Stimulated activated naive CD8-positive, alpha-beta T cell treated with anti-CD3 and anti-CD28 coated beads, Interleukin-15, Interleukin-2, amounts not matched to agents 100 ng/mL and 50 ng/mL, for 24 hours (primary cell): ENCODE data around the gene KCNT2.

ENCODE experiments used
- H3K27ac Mint-ChIP-seq: one replicate; pipeline ENCODE4 v1.8.0; 2021; ENCODE audit warnings: mild to moderate bottlenecking, mixed read lengths
- H3K27me3 Mint-ChIP-seq: one replicate; pipeline ENCODE4 v1.8.0; 2021; ENCODE audit warnings: mixed read lengths
- H3K36me3 Mint-ChIP-seq: one replicate; pipeline ENCODE4 v1.8.0; 2021; ENCODE audit warnings: low read depth, mixed read lengths
- H3K4me1 Mint-ChIP-seq: one replicate; pipeline ENCODE4 v1.8.0; 2021; ENCODE audit warnings: low read depth, mixed read lengths
- H3K4me3 Mint-ChIP-seq: one replicate; pipeline ENCODE4 v1.8.0; 2021; ENCODE audit warnings: mild to moderate bottlenecking, mixed read lengths
- H3K9me3 Mint-ChIP-seq: one replicate; pipeline ENCODE4 v1.8.0; 2021; ENCODE audit warnings: mixed read lengths

KCNT2 gene

DNA sequence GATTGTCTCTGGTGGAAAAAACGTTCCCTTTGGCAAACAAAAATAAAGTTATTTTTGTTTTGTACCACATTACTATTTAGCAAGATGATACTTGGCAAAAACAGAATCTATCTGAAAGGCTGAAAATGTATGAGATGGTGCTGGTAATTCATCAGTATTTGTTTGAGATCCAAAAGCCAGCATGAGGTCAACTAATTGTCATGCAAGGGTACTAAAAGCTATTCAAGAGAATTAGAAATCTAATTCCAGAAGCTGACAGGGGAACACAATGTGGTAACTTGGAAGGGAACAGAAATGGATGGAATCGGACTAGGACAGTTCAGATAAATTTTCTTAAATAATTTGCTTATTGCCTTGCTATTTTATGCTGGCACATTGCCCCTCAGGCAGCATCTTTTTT is 263.8 kb downstream of the KCNT2 start:
- Mint-ChIP-seq H3K27ac (no peak overlapping the region), H3K9me3 (no peaks in the 10 kb centered on the region), H3K4me3 (no peak overlapping the region), H3K4me1 (no peaks in the 10 kb centered on the region), H3K27me3 (no peaks in the 10 kb centered on the region), H3K36me3 (no peaks in the 10 kb centered on the region)

DNA sequence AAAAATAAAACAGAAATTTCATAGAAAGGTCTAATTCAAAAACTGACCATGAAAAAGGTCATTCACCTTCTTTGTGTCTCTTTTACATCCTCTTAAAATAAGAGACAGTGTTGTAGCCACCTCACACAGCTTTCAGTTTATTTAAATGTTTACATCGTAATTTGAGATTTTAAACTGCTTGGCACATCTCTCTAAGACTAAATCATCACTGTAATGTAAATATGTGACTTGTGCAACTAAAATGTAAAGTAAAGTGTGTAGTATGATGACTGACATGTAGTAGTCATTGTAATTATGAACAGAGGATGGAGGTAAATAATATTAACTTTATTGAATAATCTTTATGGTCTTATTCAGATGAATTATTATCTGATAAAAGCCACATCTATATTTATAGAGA is 283.9 kb downstream of the KCNT2 start:
- H3K27ac Mint-ChIP-seq = no peak overlapping the region

GRCh38 chr1:196323869-196324268 is 284.4 kb downstream of the KCNT2 start:
- H3K4me3 Mint-ChIP-seq = no peak overlapping the region
- no peaks in the 10 kb centered on the region for H3K36me3 Mint-ChIP-seq

More for the DNA sequence above, 283.9 kb downstream of the KCNT2 start:
- Mint-ChIP-seq H3K4me1 (no peaks in the 10 kb centered on the region), H3K4me3 (no peak overlapping the region), H3K27me3 (no peaks in the 10 kb centered on the region), H3K36me3 (no peaks in the 10 kb centered on the region), H3K9me3 (peaks cover 3% of the 10 kb centered on the region)

DNA sequence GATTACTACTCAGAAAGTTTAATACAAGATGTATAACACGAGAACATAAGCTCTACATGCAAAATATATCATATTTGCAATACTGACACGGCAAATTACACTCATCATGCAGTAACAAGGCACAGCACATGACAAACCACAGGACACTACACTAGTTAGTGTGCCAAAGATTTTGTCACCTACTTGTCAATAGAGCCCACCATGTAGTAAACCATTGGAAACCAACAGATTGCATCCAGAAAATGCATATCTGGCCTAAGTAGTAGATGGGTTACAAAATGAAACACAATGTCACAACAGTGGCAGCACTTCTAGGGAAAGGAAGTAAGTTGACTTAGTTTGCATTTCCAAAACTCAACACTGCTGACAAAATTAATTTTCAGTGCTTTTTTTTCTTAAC is 288.9 kb downstream of the KCNT2 start:
- H3K4me3 Mint-ChIP-seq = no peak overlapping the region
- H3K9me3 Mint-ChIP-seq = peaks cover under 1% of the 10 kb centered on the region
- H3K27ac Mint-ChIP-seq = no peak overlapping the region
- no peaks in the 10 kb centered on the region for H3K27me3 Mint-ChIP-seq
- no peaks in the 10 kb centered on the region for H3K4me1 Mint-ChIP-seq
- H3K36me3 Mint-ChIP-seq = no peaks in the 10 kb centered on the region

More at GRCh38 chr1:196323869-196324268, 284.4 kb downstream of the KCNT2 start:
- Mint-ChIP-seq H3K9me3 (peaks cover 3% of the 10 kb centered on the region), H3K4me1 (no peaks in the 10 kb centered on the region), H3K27me3 (no peaks in the 10 kb centered on the region), H3K27ac (no peak overlapping the region)

- Mint-ChIP-seq H3K36me3 (no peaks in the 10 kb centered on the region), H3K27me3 (no peaks in the 10 kb centered on the region), H3K27ac (no peak overlapping the region), H3K4me1 (no peaks in the 10 kb centered on the region), H3K4me3 (no peak overlapping the region), H3K9me3 (no peaks in the 10 kb centered on the region)
Measured at GRCh38 chr1:196317535-196318522, 290.4 kb downstream of the KCNT2 start.

- H3K27ac Mint-ChIP-seq = no peak overlapping the region
- H3K4me3 Mint-ChIP-seq = no peak overlapping the region
- H3K4me1 Mint-ChIP-seq = no peaks in the 10 kb centered on the region
- H3K27me3 Mint-ChIP-seq = no peaks in the 10 kb centered on the region
- H3K9me3 Mint-ChIP-seq = no peaks in the 10 kb centered on the region
- H3K36me3 Mint-ChIP-seq = no peaks in the 10 kb centered on the region
Measured at GRCh38 chr1:196312739-196313138, 295.5 kb downstream of the KCNT2 start.

DNA sequence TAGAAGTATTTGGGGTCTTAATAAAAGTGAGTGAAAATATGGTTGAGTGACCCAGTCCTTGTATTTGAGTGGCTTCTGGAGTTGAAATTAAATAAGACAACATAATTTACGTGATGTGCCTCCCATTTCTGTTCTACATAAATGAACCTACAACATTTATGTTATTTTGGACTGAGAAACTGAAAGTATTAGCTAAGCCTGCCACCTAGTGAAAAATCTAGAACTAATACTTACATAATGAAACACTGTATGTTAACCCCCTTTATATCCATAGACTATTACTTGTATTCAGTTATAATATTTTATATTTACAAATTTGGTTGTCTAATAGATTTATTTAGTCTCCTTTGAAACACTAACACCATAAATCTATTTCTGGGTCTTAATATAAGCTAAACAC is 298.9 kb downstream of the KCNT2 start:
- H3K36me3 Mint-ChIP-seq = no peaks in the 10 kb centered on the region
- no peaks in the 10 kb centered on the region for H3K9me3 Mint-ChIP-seq
- H3K27ac Mint-ChIP-seq = no peak overlapping the region
- no peak overlapping the region for H3K4me3 Mint-ChIP-seq
- no peaks in the 10 kb centered on the region for H3K4me1 Mint-ChIP-seq
- H3K27me3 Mint-ChIP-seq = no peaks in the 10 kb centered on the region

- Mint-ChIP-seq H3K27ac (no peak overlapping the region), H3K9me3 (no peaks in the 10 kb centered on the region), H3K27me3 (no peaks in the 10 kb centered on the region), H3K4me1 (no peaks in the 10 kb centered on the region), H3K4me3 (no peak overlapping the region), H3K36me3 (no peaks in the 10 kb centered on the region)
Measured at GRCh38 chr1:196308176-196308575, 300.1 kb downstream of the KCNT2 start.

DNA sequence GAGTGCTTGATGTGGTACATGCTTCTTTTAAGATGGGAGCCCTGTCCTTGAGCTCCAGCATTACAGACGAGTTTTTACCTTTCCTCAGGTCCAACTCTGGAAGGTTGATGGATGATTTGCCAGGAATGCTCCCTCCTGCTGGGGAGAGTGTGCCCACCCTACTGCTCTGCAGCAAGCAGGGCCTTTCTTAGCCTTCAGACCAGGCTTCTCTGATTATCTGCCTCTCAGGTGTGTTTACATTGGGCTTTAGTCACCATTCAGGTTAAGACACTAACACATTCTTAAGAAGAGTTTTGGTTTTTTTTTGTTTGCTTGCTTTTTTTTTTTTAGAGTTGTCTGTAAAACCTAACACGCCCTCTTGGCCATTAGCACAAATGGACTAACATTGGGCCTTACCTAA is 301.8 kb downstream of the KCNT2 start:
- H3K4me1 Mint-ChIP-seq = no peaks in the 10 kb centered on the region
- H3K4me3 Mint-ChIP-seq = no peak overlapping the region
- H3K36me3 Mint-ChIP-seq = no peaks in the 10 kb centered on the region
- H3K27ac Mint-ChIP-seq = no peak overlapping the region
- no peaks in the 10 kb centered on the region for H3K9me3 Mint-ChIP-seq
- H3K27me3 Mint-ChIP-seq = no peaks in the 10 kb centered on the region

DNA sequence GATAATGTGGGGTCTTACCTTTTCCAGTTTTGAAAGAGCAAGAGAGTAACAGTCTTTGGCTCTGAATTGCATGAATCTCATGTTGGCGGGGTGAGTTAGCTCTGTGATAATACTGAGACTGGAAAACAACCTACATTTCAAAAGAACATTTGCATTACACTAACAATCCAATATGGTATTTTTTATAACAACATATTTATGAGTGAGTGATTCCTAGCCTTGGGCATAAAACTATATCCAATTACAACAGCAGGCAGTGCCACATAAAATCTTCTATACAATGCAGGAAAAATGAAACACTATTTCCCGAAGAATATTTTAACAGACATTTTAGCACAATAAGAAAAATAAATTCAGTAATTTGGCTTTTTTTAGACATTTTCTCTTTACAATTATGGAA is 303.0 kb downstream of the KCNT2 start:
- H3K4me1 Mint-ChIP-seq = no peaks in the 10 kb centered on the region
- no peak overlapping the region for H3K4me3 Mint-ChIP-seq
- no peaks in the 10 kb centered on the region for H3K9me3 Mint-ChIP-seq
- no peaks in the 10 kb centered on the region for H3K27me3 Mint-ChIP-seq
- no peak overlapping the region for H3K27ac Mint-ChIP-seq
- no peaks in the 10 kb centered on the region for H3K36me3 Mint-ChIP-seq

- H3K27ac Mint-ChIP-seq = no peak overlapping the region
- no peaks in the 10 kb centered on the region for H3K36me3 Mint-ChIP-seq
- H3K4me1 Mint-ChIP-seq = no peaks in the 10 kb centered on the region
Measured at GRCh38 chr1:196302981-196303380, 305.3 kb downstream of the KCNT2 start.

DNA sequence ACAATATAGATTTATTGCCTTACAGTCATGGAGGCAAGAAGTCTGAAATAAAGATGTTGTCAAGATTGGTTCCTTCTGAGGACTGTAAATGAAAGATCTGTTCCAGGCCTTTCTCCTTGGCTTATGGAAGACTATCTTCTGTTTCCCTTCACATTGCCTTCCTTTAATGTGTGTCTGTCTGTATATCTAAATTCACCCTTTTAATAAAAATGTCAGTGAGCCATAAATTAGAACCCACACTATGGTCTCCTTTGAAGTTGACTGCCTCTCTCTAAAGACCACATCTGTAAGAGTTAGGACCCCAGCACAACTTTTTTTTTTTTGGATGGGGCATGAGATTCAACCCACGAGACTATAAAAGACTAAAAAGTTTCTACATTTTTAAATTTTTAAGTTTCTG is 305.8 kb downstream of the KCNT2 start:
- no peaks in the 10 kb centered on the region for H3K27me3 Mint-ChIP-seq

More at GRCh38 chr1:196302981-196303380, 305.3 kb downstream of the KCNT2 start:
- H3K27me3 Mint-ChIP-seq = no peaks in the 10 kb centered on the region
- no peaks in the 10 kb centered on the region for H3K9me3 Mint-ChIP-seq
- no peak overlapping the region for H3K4me3 Mint-ChIP-seq

DNA sequence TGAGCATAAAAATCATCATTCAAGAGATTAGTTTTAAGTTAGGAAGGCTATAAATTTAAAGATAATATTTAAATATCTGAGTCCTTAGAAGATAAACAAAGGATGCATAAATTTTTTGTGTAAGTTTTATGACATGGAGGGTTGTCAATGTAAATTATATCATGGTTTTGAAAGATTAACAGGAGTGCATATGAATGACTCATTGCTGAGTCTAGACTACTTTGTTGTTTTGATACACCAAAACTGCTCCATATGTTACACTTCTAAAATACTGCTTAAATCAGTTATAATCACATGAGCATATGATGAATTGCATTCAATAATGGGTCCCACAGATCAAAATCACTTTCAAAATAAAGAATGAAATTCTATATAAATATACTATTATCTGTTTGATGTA is 312.5 kb downstream of the KCNT2 start:
- Mint-ChIP-seq H3K4me1 (no peaks in the 10 kb centered on the region), H3K4me3 (no peak overlapping the region), H3K27ac (no peak overlapping the region), H3K9me3 (no peaks in the 10 kb centered on the region), H3K36me3 (no peaks in the 10 kb centered on the region), H3K27me3 (no peaks in the 10 kb centered on the region)

More for the DNA sequence above, 305.8 kb downstream of the KCNT2 start:
- Mint-ChIP-seq H3K27ac (no peak overlapping the region), H3K9me3 (no peaks in the 10 kb centered on the region), H3K4me3 (no peak overlapping the region), H3K36me3 (no peaks in the 10 kb centered on the region), H3K4me1 (no peaks in the 10 kb centered on the region)

GRCh38 chr1:196278816-196279215 is 329.4 kb downstream of the KCNT2 start:
- Mint-ChIP-seq H3K27me3 (no peaks in the 10 kb centered on the region), H3K27ac (no peak overlapping the region), H3K4me3 (no peak overlapping the region), H3K36me3 (no peaks in the 10 kb centered on the region), H3K4me1 (no peaks in the 10 kb centered on the region), H3K9me3 (peaks cover 3% of the 10 kb centered on the region)

DNA sequence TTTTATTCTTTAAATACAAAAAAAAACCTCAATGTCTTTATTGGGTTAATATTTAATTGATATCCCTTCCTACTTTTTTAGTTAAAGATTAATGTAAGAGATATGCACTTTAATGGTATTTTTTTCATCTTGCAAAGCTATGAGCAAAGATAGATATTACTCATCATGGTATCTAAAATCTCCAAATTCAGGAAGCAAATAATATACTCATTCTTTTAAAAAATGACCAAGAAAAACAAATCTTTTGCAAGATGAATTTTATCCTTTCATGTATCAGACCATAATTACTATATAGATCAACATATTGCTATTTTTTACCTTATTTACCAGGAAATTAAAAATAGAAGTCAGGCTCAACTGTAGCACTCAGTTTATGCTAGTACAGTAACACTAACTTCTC is 330.4 kb downstream of the KCNT2 start:
- H3K4me3 Mint-ChIP-seq = no peak overlapping the region
- no peaks in the 10 kb centered on the region for H3K4me1 Mint-ChIP-seq
- no peaks in the 10 kb centered on the region for H3K27me3 Mint-ChIP-seq
- H3K27ac Mint-ChIP-seq = no peak overlapping the region
- no peaks in the 10 kb centered on the region for H3K36me3 Mint-ChIP-seq
- peaks cover 3% of the 10 kb centered on the region for H3K9me3 Mint-ChIP-seq
